ENCODE results near the gene RFFL. TPM values are rescaled to one million over a fixed set of nuclear protein-coding genes. Genes with fewer than 3 reads are reported as not detected.

The RFFL gene
- total and polyA plus RNA-seq, 2 of the 4 experiments (the other 2 are of a cell fraction): 11.6 to 19.2 TPM

GRCh38 chr17:35097776-35098175 lies 34.3 kb upstream of the RFFL start:
- CTCF ChIA-PET: no interaction called here
- Histone ChIP-seq H4K5ac (ENCODE audit: low read depth, low read length) (no peak overlapping the region), H3K4me2 (ENCODE audit: low read depth, low read length) (no peak overlapping the region), H2BK5ac (ENCODE audit: low read depth, low read length, poor library complexity, severe bottlenecking) (no peak overlapping the region), H3K14ac (replicated peaks; ENCODE audit: low read depth, low read length) (no peak overlapping the region), H2AK9ac (replicated peaks; ENCODE audit: low read depth, low read length, poor library complexity) (no peak overlapping the region), H3K4me3 (ENCODE audit: insufficient read depth, low read depth, low read length) (no peak overlapping the region), H2AFZ (replicated peaks; ENCODE audit: low read length, poor library complexity) (no peak overlapping the region), H4K20me1 (ENCODE audit: insufficient read depth, low read length) (no peaks in the 10 kb centered on the region), H2BK120ac (ENCODE audit: low read depth, low read length) (no peak overlapping the region), H2AK5ac (ENCODE audit: low read depth, low read length) (no peak overlapping the region), H3K36me3 (ENCODE audit: control insufficient read depth, insufficient read depth, low read length) (peaks cover 22% of the 10 kb centered on the region), H3K4ac (ENCODE audit: low read depth, low read length) (no peak overlapping the region), H4K8ac (ENCODE audit: low read depth in 2 of 2, low read length in 2 of 2) (no peak overlapping the region), H3K4me1 (ENCODE audit: control insufficient read depth, insufficient read depth, low read length) (0 out of 2 replicates have a peak, but pooled peaks cover 2% of the 10 kb centered on the region), H3K79me1 (ENCODE audit: low read depth in 1 of 2, low read length in 2 of 2) (no peaks in the 10 kb centered on the region), H4K91ac (ENCODE audit: insufficient read depth, low read depth, low read length) (no peak overlapping the region), H2BK20ac (ENCODE audit: low read depth, low read length) (no peak overlapping the region), H3K56ac (ENCODE audit: extremely low read depth, insufficient read depth, low read length) (no peak overlapping the region), H3K9me1 (ENCODE audit: insufficient read depth, low read length) (no peaks in the 10 kb centered on the region; the same call in 1 of the 2 replicates), H2BK15ac (ENCODE audit: low read depth, low read length) (no peak overlapping the region), H3K18ac (ENCODE audit: low read depth, low read length) (no peak overlapping the region), H3K9ac (ENCODE audit: low read depth, low read length) (no peak overlapping the region), H3K23ac (ENCODE audit: low read depth, low read length) (no peak overlapping the region), H3K27me3 (ENCODE audit: control insufficient read depth, insufficient read depth, low read length) (no peaks in the 10 kb centered on the region), H3K27ac (ENCODE audit: insufficient read depth, low read length) (no peak overlapping the region), H3K9me3 (ENCODE audit: control insufficient read depth, insufficient read depth, low read length) (no peaks in the 10 kb centered on the region)
- ATAC-seq (ENCODE audit: low read depth) (no peak), DNase-seq (no peak)
- BruUV-seq (replicated peaks): no TSS peak
- dilution Hi-C loops (cut with HindIII; ENCODE audit: low sequenced_read_pairs, unreplicated experiment): no loop called here
- TF ChIP-seq BHLHE40 (IDR thresholded peaks at IDR 0.05; ENCODE audit: low read depth, low read length) (no peak), RFX5 (IDR thresholded peaks at IDR 0.05; ENCODE audit: low read depth, low read length) (no peak), RAD21 (IDR thresholded peaks at IDR 0.05; ENCODE audit: low read length) (no peak), FOS (IDR thresholded peaks at IDR 0.05; ENCODE audit: low read depth, low read length) (no peak), MXI1 (IDR thresholded peaks at IDR 0.05; ENCODE audit: borderline replicate concordance, low read depth, low read length) (no peak), MAZ (IDR thresholded peaks at IDR 0.05; ENCODE audit: borderline replicate concordance, low read depth, low read length) (no peak), CEBPB (IDR thresholded peaks at IDR 0.05; ENCODE audit: low read depth, low read length) (no peak), SMC3 (IDR thresholded peaks at IDR 0.05; ENCODE audit: low read depth, low read length) (no peak), CHD1 (IDR thresholded peaks at IDR 0.05; ENCODE audit: low read depth, low read length) (no peak), MAFK (IDR thresholded peaks at IDR 0.05; ENCODE audit: low read depth, low read length) (no peak)
- TF ChIP-seq, protein P1, sequence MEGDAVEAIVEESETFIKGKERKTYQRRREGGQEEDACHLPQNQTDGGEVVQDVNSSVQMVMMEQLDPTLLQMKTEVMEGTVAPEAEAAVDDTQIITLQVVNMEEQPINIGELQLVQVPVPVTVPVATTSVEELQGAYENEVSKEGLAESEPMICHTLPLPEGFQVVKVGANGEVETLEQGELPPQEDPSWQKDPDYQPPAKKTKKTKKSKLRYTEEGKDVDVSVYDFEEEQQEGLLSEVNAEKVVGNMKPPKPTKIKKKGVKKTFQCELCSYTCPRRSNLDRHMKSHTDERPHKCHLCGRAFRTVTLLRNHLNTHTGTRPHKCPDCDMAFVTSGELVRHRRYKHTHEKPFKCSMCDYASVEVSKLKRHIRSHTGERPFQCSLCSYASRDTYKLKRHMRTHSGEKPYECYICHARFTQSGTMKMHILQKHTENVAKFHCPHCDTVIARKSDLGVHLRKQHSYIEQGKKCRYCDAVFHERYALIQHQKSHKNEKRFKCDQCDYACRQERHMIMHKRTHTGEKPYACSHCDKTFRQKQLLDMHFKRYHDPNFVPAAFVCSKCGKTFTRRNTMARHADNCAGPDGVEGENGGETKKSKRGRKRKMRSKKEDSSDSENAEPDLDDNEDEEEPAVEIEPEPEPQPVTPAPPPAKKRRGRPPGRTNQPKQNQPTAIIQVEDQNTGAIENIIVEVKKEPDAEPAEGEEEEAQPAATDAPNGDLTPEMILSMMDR (conservative IDR thresholded peaks at IDR 0.05; ENCODE audit: low read depth, low read length): no peak
- TF ChIP-seq, protein P2, sequence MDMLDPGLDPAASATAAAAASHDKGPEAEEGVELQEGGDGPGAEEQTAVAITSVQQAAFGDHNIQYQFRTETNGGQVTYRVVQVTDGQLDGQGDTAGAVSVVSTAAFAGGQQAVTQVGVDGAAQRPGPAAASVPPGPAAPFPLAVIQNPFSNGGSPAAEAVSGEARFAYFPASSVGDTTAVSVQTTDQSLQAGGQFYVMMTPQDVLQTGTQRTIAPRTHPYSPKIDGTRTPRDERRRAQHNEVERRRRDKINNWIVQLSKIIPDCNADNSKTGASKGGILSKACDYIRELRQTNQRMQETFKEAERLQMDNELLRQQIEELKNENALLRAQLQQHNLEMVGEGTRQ (IDR thresholded peaks at IDR 0.05; ENCODE audit: low read depth, low read length): no peak
- intact Hi-C loops (cut with micrococcal nuclease): no loop called here
- POLR2A ChIA-PET (ENCODE audit: unreplicated experiment): no interaction called here
- WGBS, 2 experiments (ENCODE audit: extremely low coverage in 2 of 2, insufficient read length in 1 of 2): 60% methylated on average over 1 of the region's 2 CpGs; no CpG with 5 or more reads in 1 of the 2 experiments
- in situ Hi-C loops (cut with MboI; ENCODE audit: low sequenced_read_pairs): no loop called here
